Measurements from ENCODE around the gene KMO.

The KMO gene

DNA sequence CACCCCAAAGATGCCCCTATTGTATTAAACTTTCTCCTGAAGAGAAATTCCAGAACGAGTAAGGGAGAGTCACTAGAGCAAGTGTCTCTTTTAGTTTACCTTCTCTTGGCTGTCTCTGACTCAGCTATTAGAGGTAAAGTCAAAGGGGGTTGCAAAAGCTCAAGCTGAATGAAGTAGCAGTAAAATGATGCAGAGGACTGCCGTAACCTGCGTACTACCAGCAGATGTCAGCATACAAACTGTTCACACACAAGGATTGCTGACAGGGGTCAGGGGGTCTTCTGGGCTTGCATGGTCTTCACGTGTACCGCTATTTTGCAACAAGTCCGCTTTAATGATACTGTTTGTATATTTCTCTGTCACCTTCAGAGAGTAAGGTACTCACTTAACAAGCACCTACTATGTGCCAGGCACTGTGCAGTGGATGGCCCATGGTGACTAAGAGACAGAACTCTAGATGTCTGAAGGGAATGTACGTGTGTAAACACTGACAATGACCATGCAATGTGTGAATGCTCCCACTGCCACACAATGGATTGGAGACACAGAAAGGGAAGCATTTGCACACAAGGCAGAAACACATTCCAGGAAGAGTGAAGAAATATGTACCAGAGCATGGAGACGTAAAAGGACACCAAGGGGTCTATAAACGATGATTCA, 73.1 kb downstream of the KMO start:
- Histone ChIP-seq H3K9me3 (ENCODE audit: control extremely low read depth in 1 of 5, control insufficient read depth in 4 of 5, insufficient read depth in 2 of 5, low read depth in 1 of 5, low read length in 4 of 5) (no peaks in the 10 kb centered on the region), H3K27ac (ENCODE audit: insufficient read depth in 1 of 2, low read depth in 1 of 2, low read length in 2 of 2, poor library complexity in 1 of 2, severe bottlenecking in 2 of 2) (no peak overlapping the region), H3K4me3 (ENCODE audit: control insufficient read depth in 1 of 7, extremely low read depth in 1 of 7, insufficient read depth in 4 of 7, low read depth in 2 of 7, low read length in 6 of 7) (no peak overlapping the region), H3K36me3 (ENCODE audit: control insufficient read depth in 4 of 4, insufficient read depth in 4 of 4, low read length in 3 of 4) (peaks cover 3 to 20% (median 9%) of the 10 kb centered on the region in 4 experiments), H3K4me1 (ENCODE audit: control extremely low read depth in 1 of 4, control insufficient read depth in 4 of 4, insufficient read depth in 4 of 4, low read length in 3 of 4) (no peaks in the 10 kb centered on the region), H3K27me3 (replicated peaks in 2 of 5; ENCODE audit: control insufficient read depth in 4 of 5, insufficient read depth in 5 of 5, low read length in 4 of 5) (no peaks in the 10 kb centered on the region)
- WGBS (ENCODE audit: insufficient coverage), result 97% methylated on average over 7 of the region's 9 CpGs
- ChIA-PET CTCF (interaction anchor here (0.6 to 1.9 kb wide), 2 partner anchors 21 to 229 kb away, joined by 3 to 5 read pairs; no protein-coding TSS in a partner anchor), POLR2A (no interaction called here)
- DNase-seq, result peak; percentile 5 to 39 (median 33)

DNA sequence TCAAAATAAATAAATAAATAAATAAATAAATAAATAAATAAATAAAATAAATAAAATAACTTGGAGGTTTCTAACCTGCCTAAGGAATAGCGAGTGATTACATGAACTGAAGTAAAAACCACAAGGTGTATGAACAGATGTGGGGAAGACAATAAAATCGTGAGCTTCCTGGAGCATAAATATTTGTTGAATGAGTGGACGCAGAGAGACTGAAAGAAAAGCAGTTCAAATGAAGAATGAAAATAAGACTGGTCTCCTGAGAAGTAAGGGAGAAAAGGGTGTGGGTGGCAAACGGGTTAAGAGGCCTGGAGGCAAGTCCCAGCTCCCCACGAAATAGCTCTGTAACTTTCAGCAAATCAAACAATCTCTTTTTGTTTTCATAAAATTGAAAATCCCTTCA, 74.4 kb downstream of the KMO start:
- Histone ChIP-seq H3K27ac (ENCODE audit: insufficient read depth in 1 of 2, low read depth in 1 of 2, low read length in 2 of 2, poor library complexity in 1 of 2, severe bottlenecking in 2 of 2) (no peak overlapping the region), H3K4me3 (ENCODE audit: control insufficient read depth in 1 of 7, extremely low read depth in 1 of 7, insufficient read depth in 4 of 7, low read depth in 2 of 7, low read length in 6 of 7) (no peak overlapping the region), H3K36me3 (ENCODE audit: control insufficient read depth in 4 of 4, insufficient read depth in 4 of 4, low read length in 3 of 4) (peaks cover 3 to 20% (median 9%) of the 10 kb centered on the region in 4 experiments), H3K4me1 (ENCODE audit: control extremely low read depth in 1 of 4, control insufficient read depth in 4 of 4, insufficient read depth in 4 of 4, low read length in 3 of 4) (no peaks in the 10 kb centered on the region), H3K9me3 (ENCODE audit: control extremely low read depth in 1 of 5, control insufficient read depth in 4 of 5, insufficient read depth in 2 of 5, low read depth in 1 of 5, low read length in 4 of 5) (no peaks in the 10 kb centered on the region), H3K27me3 (replicated peaks in 2 of 5; ENCODE audit: control insufficient read depth in 4 of 5, insufficient read depth in 5 of 5, low read length in 4 of 5) (no peaks in the 10 kb centered on the region)
- CTCF ChIA-PET, result interaction anchor here (1.3 to 1.9 kb wide), 2 partner anchors 21 to 228 kb away, joined by 4 to 5 read pairs; no protein-coding TSS in a partner anchor
- DNase-seq, result no peak
- 93% methylated on average over 2 of the region's 5 CpGs for WGBS (ENCODE audit: insufficient coverage)
- POLR2A ChIA-PET, result no interaction called here

GRCh38 chr1:241607497-241607896, 75.3 kb downstream of the KMO start:
- Histone ChIP-seq H3K9me3 (ENCODE audit: control extremely low read depth in 1 of 5, control insufficient read depth in 4 of 5, insufficient read depth in 2 of 5, low read depth in 1 of 5, low read length in 4 of 5) (no peaks in the 10 kb centered on the region), H3K4me3 (ENCODE audit: control insufficient read depth in 1 of 7, extremely low read depth in 1 of 7, insufficient read depth in 4 of 7, low read depth in 2 of 7, low read length in 6 of 7) (no peak overlapping the region), H3K27me3 (replicated peaks in 2 of 5; ENCODE audit: control insufficient read depth in 4 of 5, insufficient read depth in 5 of 5, low read length in 4 of 5) (no peaks in the 10 kb centered on the region), H3K27ac (ENCODE audit: insufficient read depth in 1 of 2, low read depth in 1 of 2, low read length in 2 of 2, poor library complexity in 1 of 2, severe bottlenecking in 2 of 2) (no peak overlapping the region), H3K4me1 (ENCODE audit: control extremely low read depth in 1 of 4, control insufficient read depth in 4 of 4, insufficient read depth in 4 of 4, low read length in 3 of 4) (no peaks in the 10 kb centered on the region), H3K36me3 (ENCODE audit: control insufficient read depth in 4 of 4, insufficient read depth in 4 of 4, low read length in 3 of 4) (peaks cover 3 to 14% (median 5%) of the 10 kb centered on the region in 4 experiments)
- CTCF ChIA-PET, result no interaction called here
- POLR2A ChIA-PET, result no interaction called here
- no peak for DNase-seq

- POLR2A ChIA-PET, result no interaction called here
These were observed 76.3 kb downstream of the KMO start for GRCh38 chr1:241608379-241609033.

GRCh38 chr1:241610056-241610815, 78.1 kb downstream of the KMO start:
- no peak for DNase-seq
- ChIA-PET POLR2A (no interaction called here), CTCF (interaction anchor here (0.7 to 10.7 kb wide), 22 partner anchors 8 to 387 kb away, joined by 3 to 80 read pairs (median 4); partner anchors contain the start of genes FH and KMO)
- WGBS (ENCODE audit: insufficient coverage), result 92% methylated on average over 7 of the region's 8 CpGs
- Histone ChIP-seq H3K27me3 (replicated peaks in 2 of 5; ENCODE audit: control insufficient read depth in 4 of 5, insufficient read depth in 5 of 5, low read length in 4 of 5) (no peaks in the 10 kb centered on the region), H3K4me3 (ENCODE audit: control insufficient read depth in 1 of 7, extremely low read depth in 1 of 7, insufficient read depth in 4 of 7, low read depth in 2 of 7, low read length in 6 of 7) (no peak overlapping the region), H3K36me3 (ENCODE audit: control insufficient read depth in 4 of 4, insufficient read depth in 4 of 4, low read length in 3 of 4) (no peaks in the 10 kb centered on the region), H3K27ac (ENCODE audit: insufficient read depth in 1 of 2, low read depth in 1 of 2, low read length in 2 of 2, poor library complexity in 1 of 2, severe bottlenecking in 2 of 2) (no peak overlapping the region), H3K4me1 (ENCODE audit: control extremely low read depth in 1 of 4, control insufficient read depth in 4 of 4, insufficient read depth in 4 of 4, low read length in 3 of 4) (no peaks in the 10 kb centered on the region), H3K9me3 (ENCODE audit: control extremely low read depth in 1 of 5, control insufficient read depth in 4 of 5, insufficient read depth in 2 of 5, low read depth in 1 of 5, low read length in 4 of 5) (no peaks in the 10 kb centered on the region)

More at GRCh38 chr1:241608379-241609033, 76.3 kb downstream of the KMO start:
- H3K4me3 ChIP-seq (ENCODE audit: control insufficient read depth in 1 of 7, extremely low read depth in 1 of 7, insufficient read depth in 4 of 7, low read depth in 2 of 7, low read length in 6 of 7), result no peak overlapping the region
- H3K4me1 ChIP-seq (ENCODE audit: control extremely low read depth in 1 of 4, control insufficient read depth in 4 of 4, insufficient read depth in 4 of 4, low read length in 3 of 4), result no peaks in the 10 kb centered on the region
- no peaks in the 10 kb centered on the region for H3K9me3 ChIP-seq (ENCODE audit: control extremely low read depth in 1 of 5, control insufficient read depth in 4 of 5, insufficient read depth in 2 of 5, low read depth in 1 of 5, low read length in 4 of 5)
- H3K36me3 ChIP-seq (ENCODE audit: control insufficient read depth in 4 of 4, insufficient read depth in 4 of 4, low read length in 3 of 4), result peaks cover 3 to 5% (median 3%) of the 10 kb centered on the region in 4 experiments
- no peaks in the 10 kb centered on the region for H3K27me3 ChIP-seq (replicated peaks in 2 of 5; ENCODE audit: control insufficient read depth in 4 of 5, insufficient read depth in 5 of 5, low read length in 4 of 5)
- no peak for DNase-seq
- WGBS (ENCODE audit: insufficient coverage), result 100% methylated on average over 1 of the region's 3 CpGs
- CTCF ChIA-PET, result interaction anchor here (1.6 to 10.7 kb wide), 2 partner anchors 15 to 21 kb away, joined by 4 to 80 read pairs; no protein-coding TSS in a partner anchor
- peak overlapping the region in 1 of 2 experiments; percentile 35 for H3K27ac ChIP-seq (ENCODE audit: insufficient read depth in 1 of 2, low read depth in 1 of 2, low read length in 2 of 2, poor library complexity in 1 of 2, severe bottlenecking in 2 of 2)

GRCh38 chr1:241611063-241611462, 78.9 kb downstream of the KMO start:
- Histone ChIP-seq H3K9me3 (ENCODE audit: control extremely low read depth in 1 of 5, control insufficient read depth in 4 of 5, insufficient read depth in 2 of 5, low read depth in 1 of 5, low read length in 4 of 5) (no peaks in the 10 kb centered on the region), H3K4me1 (ENCODE audit: control extremely low read depth in 1 of 4, control insufficient read depth in 4 of 4, insufficient read depth in 4 of 4, low read length in 3 of 4) (no peaks in the 10 kb centered on the region), H3K27me3 (replicated peaks in 2 of 5; ENCODE audit: control insufficient read depth in 4 of 5, insufficient read depth in 5 of 5, low read length in 4 of 5) (no peaks in the 10 kb centered on the region), H3K4me3 (ENCODE audit: control insufficient read depth in 1 of 7, extremely low read depth in 1 of 7, insufficient read depth in 4 of 7, low read depth in 2 of 7, low read length in 6 of 7) (no peak overlapping the region), H3K27ac (ENCODE audit: insufficient read depth in 1 of 2, low read depth in 1 of 2, low read length in 2 of 2, poor library complexity in 1 of 2, severe bottlenecking in 2 of 2) (no peak overlapping the region), H3K36me3 (ENCODE audit: control insufficient read depth in 4 of 4, insufficient read depth in 4 of 4, low read length in 3 of 4) (no peaks in the 10 kb centered on the region)
- ChIA-PET POLR2A (interaction anchor here (0.6 kb wide), 1 partner anchor 94 kb away, joined by 7 read pairs; no protein-coding TSS in a partner anchor), CTCF (interaction anchor here (0.7 to 10.7 kb wide), 22 partner anchors 9 to 386 kb away, joined by 3 to 80 read pairs (median 4); partner anchors contain the start of genes FH and KMO)
- DNase-seq, result peak; percentile 62 to 74 (median 73)
- WGBS (ENCODE audit: insufficient coverage), result 83% methylated on average over 2 of the region's 3 CpGs
